GM15510 (cell line): Measurements from ENCODE around the gene PRPF18.

Source experiments
- POLR2A ChIP-seq: IDR thresholded peaks from 3 replicates; pipeline ENCODE4 v1.6.1; 2011; ENCODE audit warnings: borderline replicate concordance; ENCODE audit not compliant: insufficient read length; ENCODE audit errors: extremely low read depth

The PRPF18 gene

DNA sequence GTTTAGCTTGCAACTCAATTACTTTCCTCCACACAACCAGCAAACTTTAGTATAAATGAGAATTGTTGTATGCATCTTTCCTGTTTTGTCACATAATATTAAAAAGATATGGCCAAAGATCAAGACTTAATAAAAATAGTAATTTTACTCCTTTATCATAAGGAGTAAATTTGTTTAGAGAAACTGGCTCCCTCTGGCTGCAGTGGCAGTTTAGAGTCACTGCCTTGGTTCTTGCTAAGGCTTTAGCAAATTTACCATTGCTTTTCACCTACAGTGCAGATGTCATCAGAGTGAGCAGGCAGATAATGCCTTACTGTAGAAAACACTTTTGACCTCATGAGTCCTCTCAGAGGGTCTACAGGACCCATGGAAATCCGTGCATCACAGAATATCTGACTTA is 2.6 kb downstream of the PRPF18 start:
- TF ChIP-seq POLR2A = no peak

DNA sequence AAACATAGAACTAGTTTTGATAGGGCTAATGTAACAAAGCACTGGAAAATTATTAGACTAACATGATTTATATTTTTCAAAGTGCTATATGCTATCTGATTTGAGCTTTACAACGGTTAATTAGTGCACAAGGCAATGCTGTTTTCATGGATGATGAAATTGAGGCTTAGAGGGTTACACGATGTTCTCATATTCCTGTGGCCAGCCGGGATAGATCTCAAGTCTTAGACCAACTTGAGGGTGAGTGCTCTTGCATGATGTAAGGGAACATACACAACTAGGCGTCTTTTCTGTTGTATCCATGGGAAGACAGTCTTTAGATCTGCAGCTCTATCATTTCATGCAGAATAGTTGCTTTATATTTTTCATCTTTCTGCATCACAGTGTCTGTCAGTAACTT is 4.1 kb downstream of the PRPF18 start:
- TF ChIP-seq POLR2A = no peak

DNA sequence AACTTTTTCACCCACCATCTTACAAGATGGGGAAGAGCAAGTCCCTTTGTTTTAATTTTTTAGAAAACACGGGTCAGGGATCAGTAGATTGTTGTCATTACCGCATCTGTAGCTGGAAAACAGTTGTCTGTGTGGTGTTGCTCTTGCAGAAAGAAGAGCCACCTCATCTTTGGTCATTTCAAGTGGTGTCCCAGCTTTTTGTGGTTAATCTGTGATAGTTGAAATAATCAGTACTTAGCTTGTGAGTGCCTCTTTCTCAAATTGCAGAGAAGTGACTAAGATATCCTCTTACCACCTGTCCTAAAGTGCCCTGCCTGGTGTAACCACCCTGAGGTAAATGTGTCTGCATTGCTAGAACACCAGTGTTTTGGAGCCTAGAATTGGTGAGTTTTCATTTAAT is 5.5 kb downstream of the PRPF18 start:
- no peak for TF ChIP-seq POLR2A

DNA sequence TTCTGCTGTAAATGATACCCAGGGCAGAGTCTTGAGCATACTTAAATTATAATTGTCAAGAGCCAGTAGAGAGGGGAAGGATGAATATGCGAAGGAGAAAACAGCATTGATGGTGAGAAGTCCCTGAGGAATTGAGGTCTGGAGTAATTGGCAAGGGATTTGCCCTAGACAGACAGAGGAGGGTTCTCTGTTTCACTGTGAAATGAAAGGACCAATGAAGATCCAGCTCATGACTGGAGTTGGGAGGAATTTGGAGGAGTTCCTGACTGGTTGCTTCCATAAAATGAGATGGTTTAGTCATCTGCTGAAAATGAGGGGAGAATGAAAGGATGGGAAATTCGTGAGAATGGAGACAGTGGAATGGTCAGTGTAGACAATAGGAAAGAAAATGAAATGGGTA is 6.8 kb downstream of the PRPF18 start:
- no peak for TF ChIP-seq POLR2A

DNA sequence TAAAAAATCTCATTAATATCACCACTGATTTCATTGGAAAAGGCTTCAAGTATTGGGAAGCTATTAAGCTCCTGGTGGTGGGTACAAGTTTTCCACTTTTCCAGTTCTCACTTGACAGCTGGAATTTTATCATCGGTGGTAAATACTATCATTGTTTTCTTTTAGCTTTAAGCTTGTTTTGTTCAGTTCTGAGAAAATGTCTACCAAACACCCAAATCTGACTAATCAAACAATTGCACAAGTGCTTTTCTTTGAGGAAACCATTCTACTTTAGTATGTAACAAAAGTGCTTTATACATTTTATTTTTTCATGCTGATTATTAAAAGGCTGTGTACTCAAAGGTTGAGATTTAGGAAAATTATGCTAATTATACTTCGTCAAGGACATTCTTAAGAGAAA is 7.9 kb downstream of the PRPF18 start:
- no peak for TF ChIP-seq POLR2A

DNA sequence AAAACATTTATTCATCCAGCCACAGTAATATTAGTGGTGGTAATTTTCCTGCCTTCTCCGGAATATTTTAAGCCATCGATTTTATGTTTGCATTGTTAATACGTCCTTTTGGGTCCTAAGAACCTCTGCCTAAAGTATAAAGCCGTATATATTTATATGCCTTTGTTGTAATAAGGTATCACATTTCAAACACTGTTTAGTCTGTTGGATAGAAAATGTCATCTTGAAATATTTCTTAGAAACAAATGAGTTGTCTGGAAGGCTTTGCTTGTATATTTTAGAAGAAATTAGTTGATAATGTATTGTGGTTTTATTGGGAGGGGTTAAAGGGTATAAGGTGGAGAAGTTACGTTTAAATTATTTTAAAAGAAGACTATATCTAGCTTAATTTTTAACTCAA is 11.1 kb downstream of the PRPF18 start:
- TF ChIP-seq POLR2A = no peak

DNA sequence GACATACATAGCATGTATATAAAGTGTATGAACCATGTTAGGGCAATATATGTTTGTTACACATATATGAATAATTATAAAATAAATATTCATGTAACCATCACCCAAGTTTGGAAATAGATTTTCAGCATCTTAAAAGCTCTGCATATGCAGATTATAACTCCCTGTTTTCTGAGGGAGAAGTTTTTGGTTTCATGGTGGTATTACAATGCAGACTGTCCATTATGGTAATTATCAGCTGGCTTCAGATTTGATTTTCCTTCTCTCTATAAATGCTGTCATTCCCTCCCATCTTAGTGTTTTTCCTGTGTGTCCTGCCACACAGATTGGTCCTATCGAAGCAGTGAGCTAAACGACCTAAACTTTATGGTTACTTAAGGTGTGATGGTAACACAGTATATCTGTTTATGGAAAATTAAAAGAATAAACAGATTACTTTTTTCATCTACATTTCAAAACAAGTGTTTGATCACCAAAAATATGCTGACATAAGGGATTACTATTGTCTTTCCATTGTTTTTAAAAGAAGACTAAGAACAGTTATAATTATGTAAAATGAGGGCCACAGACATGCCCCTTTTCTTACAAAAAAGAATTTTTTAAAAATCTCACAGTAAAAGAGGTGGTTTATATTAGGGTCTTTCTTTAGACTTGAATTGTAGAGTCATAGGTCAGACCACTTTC is 17.7 kb downstream of the PRPF18 start:
- no peak for TF ChIP-seq POLR2A

DNA sequence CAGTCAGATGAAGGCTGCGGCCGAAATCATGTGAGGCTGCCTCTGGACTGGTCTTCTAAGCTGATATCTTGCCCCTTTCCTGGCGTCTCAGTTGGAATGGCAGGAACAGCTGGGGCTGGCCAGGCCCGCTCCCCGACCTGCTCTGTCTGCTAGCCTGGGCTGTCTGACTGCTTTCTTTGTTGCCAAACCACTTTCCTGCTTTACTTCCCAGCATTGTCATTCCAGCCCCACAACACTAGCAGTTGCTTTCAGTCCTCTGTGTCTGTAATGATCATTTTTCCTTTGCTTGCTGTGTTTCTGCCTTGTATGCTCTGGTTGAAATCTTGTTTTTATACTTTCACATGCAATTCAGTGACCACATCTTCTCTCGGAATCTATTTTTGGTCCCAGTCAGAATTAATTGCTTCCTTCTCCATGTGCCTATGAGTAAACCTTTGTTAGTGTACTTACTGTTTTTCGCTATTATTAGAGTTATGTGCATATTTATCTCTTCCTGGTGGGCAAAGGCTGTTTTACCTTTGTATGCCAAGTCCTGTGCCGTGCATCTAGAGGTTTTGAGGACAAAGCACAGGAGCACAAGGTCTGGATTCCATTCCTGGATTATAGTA is 21.6 kb downstream of the PRPF18 start:
- TF ChIP-seq POLR2A = no peak

DNA sequence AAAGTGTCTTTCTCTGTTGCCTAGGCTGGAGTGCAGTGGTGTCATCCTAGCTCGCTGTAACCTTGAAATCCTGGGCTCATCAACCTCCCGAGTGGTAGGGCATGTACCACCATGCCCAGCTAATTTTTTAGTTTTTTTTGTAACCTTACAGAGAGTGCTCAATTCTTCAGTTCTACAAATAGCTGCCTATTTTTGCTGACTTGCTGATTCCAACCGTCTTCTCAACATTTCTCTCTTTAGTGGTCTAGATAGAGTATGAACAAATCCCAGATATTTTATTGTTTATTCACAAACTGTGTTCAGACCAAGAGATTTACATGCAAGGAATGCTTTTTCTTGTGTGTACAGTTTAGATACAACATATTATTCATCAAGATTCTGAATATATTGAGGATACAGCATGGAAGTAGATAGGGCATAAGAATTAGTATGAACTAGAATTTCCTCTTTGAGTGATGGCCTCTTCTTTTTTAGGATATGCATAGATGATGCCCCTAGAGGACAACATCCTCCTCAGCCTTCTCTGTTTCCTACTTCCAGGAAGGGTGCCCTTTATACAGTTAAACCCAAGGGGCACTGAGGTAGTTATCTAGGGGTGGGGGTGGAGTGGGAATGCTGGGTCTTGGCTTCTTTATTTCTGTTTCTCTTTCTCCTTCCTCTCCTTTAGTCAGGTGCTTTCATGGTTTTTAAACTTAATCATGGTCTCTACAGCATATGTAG is 26.0 kb downstream of the PRPF18 start:
- no peak for TF ChIP-seq POLR2A

DNA sequence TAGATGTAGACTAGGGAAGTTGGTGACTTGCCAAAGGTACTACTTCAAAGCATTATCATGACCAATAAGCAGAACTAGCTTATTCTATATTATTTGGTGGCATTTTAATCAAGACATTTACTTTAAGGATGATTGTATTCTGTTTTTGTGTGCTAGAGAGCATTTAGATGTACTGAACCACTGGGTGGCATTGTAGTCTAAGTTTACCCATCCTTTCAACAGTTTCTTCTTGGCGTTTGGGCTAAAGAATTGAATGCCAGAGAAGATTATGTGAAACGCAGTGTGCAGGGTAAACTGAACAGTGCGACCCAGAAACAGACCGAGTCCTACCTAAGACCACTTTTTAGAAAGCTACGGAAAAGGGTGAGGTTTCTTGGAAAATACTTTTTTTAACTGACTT is 26.8 kb downstream of the PRPF18 start:
- TF ChIP-seq POLR2A = no peak

DNA sequence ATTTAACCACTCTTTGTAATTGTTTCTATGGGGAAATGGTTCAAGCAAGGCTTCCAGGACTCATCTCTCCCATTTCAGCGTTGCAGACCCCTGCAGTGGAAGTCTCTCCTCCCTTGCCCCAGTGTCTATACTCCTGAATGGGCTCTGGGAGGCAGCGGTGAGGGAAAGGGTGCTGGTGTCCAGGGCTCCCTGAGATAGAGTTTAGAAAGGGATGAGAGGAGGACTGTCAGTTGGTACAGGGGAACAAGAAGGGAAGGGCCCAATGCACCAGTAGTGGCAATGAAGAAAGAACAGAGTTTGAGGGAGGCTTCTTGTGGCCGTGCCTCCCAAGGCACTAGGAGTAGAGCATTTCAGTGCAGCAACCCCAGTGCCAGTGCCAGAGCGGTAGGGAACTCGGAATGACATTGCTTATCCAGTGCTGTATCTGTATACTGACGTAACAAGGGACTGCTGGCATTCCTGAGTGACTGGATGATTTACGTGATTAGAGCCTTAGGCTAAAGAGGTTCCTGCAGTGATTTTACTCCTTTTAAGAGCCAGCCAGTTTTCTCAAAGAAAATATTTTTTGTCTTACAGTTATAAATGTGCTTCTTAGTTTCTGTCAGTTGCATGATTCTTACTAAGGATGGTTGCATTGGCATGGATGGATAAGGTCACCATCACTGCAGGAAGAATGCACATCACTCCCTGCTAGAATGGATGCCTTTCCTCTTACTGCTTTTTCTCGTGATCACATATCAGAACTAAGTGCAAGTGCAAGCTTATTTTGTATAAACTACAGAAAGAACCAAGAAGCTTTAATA is 28.0 kb downstream of the PRPF18 start:
- TF ChIP-seq POLR2A = no peak

DNA sequence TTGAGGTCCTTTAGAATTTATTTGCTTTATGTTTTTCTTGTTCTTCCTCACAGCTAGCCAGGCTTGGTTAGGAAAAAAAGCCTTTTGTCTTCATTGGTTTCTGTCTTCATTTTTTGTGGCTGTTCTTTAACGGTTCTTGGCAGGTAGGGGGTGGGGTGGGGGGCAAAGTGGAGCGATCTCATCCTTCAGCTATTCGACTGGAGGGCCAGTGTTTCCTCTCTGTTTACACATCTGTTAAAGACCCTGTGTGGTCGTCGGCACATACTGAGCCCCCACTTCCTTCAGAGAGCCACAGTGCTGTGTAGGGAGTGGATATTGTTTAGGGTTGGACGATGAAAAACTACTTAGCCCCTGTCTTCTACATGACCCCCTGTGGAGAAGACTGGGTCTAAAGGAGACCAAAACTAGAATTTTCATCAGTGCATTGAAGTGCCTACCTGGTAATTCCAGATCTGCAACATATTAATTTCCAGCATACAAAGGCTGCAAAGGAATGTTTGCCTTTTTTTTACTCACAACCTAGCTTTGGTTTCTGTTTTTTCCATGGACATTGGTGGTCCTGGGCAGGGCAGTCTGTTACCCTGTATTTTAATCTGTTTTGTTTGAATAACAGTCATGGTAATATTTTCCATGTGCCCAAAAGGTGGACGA is 29.0 kb downstream of the PRPF18 start:
- no peak for TF ChIP-seq POLR2A

DNA sequence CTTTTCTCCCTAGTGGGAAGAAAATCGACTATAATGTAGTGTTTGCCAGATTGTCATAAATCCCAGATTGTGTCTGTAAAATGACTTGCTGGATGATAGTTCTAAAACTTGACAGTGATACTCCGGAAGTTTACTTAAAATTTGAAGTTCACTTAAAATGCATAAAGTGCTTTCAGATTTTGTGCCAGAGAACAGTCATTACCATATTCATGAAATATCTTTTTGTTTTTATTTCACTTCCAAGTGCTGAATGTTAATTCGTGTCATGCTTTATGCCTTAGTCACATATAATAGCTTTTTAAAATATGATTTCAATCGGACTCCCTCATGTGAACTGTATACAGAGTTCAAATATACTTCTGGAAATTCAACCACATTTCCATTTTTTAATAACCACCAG is 30.4 kb downstream of the PRPF18 start:
- no peak for TF ChIP-seq POLR2A

DNA sequence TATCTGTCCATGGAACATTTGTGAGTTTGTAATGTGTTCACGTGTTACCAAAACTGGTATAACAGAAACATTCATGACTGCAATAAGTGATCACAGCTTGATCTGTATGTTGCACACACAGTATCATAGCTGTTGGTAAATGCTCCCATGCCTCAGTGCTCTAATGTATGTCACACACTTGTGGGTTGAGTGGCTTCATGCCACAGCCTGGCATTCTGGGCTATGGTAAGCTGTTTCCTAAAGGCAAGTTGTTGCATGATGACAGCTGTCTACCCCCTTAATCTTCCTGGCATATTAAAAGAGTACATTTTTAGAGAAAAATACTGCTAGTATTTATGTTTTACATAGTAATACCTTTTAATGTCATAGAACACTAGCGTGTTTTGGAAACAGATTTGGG is 35.2 kb downstream of the PRPF18 start:
- TF ChIP-seq POLR2A = no peak

DNA sequence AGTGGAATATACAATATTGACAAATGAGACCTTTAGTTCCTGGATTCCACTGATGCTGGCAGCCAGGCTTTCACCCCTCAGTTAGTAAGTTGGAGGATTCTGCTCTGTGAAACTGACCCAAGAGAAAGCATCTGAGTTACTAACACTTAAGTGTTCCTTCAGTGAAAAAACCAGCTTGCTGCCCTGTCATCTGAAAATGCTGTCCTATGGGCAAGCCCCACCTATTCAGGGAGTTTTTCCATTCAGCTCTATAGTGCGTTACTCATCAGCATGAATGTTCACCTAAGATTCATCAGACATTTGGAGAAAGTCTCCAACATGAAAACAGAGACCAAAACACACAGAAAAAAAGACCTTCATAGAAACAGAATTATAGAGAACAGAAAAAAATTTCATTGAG is 37.9 kb downstream of the PRPF18 start:
- TF ChIP-seq POLR2A = no peak
